Measurements from ENCODE around the gene CADPS.

Gene CADPS

DNA sequence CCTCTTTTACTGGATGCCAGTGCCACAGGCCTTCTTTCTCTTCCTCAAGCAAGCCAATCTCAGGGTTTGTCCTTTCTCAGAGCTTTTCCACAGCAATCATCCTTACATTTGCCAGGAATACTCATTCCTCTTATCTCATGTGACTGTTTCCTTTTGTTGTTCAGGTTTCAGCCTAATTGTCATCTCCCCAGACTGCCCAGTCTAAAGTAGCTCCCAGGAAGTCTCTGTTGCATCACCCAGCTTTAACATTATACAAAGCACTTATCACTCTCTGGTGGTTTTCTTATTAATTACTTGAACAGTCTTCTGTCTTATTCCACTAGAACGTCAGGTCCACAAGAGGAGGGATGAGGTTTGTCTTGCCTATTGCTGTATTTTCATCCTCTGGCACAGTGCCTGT lies 65.8 kb downstream of the CADPS start:
- Histone ChIP-seq H3K79me2 (ENCODE audit: insufficient read depth, low read length) (no peaks in the 10 kb centered on the region), H3K36me3 (ENCODE audit: insufficient read depth, low read length) (no peaks in the 10 kb centered on the region), H3K9me2 (replicated peaks; ENCODE audit: low read depth, low read length) (no peaks in the 10 kb centered on the region), H2AFZ (ENCODE audit: low read length) (no peak overlapping the region), H3K27me3 (ENCODE audit: insufficient read depth, low read length, poor library complexity, severe bottlenecking) (no peaks in the 10 kb centered on the region), H4K20me1 (ENCODE audit: insufficient read depth, low read length, poor library complexity, severe bottlenecking) (no peaks in the 10 kb centered on the region), H3K4me3 (ENCODE audit: low read length, poor library complexity, severe bottlenecking) (no peak overlapping the region), H3K9me3 (ENCODE audit: insufficient read depth, low read depth, low read length) (no peaks in the 10 kb centered on the region), H3F3A (ENCODE audit: low read depth) (no peaks in the 10 kb centered on the region), H3K9ac (ENCODE audit: low read depth, low read length, poor library complexity, severe bottlenecking) (no peak overlapping the region), H3K4me1 (ENCODE audit: insufficient read depth, low read length, poor library complexity, severe bottlenecking) (no peaks in the 10 kb centered on the region), H3K4me2 (ENCODE audit: low read depth, low read length, poor library complexity, severe bottlenecking) (no peak overlapping the region)
- no peak for TF ChIP-seq EZH2phosphoT487 (IDR thresholded peaks at IDR 0.05; ENCODE audit: borderline replicate concordance)
- TF ChIP-seq, protein P1, sequence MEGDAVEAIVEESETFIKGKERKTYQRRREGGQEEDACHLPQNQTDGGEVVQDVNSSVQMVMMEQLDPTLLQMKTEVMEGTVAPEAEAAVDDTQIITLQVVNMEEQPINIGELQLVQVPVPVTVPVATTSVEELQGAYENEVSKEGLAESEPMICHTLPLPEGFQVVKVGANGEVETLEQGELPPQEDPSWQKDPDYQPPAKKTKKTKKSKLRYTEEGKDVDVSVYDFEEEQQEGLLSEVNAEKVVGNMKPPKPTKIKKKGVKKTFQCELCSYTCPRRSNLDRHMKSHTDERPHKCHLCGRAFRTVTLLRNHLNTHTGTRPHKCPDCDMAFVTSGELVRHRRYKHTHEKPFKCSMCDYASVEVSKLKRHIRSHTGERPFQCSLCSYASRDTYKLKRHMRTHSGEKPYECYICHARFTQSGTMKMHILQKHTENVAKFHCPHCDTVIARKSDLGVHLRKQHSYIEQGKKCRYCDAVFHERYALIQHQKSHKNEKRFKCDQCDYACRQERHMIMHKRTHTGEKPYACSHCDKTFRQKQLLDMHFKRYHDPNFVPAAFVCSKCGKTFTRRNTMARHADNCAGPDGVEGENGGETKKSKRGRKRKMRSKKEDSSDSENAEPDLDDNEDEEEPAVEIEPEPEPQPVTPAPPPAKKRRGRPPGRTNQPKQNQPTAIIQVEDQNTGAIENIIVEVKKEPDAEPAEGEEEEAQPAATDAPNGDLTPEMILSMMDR (conservative IDR thresholded peaks at IDR 0.05; ENCODE audit: low read length): no peak

GRCh38 chr3:62805580-62806277 lies 69.5 kb downstream of the CADPS start:
- Histone ChIP-seq H3F3A (ENCODE audit: low read depth) (no peaks in the 10 kb centered on the region), H3K9me2 (replicated peaks; ENCODE audit: low read depth, low read length) (no peaks in the 10 kb centered on the region), H3K79me2 (ENCODE audit: insufficient read depth, low read length) (no peaks in the 10 kb centered on the region), H2AFZ (ENCODE audit: low read length) (no peak overlapping the region), H3K9me3 (ENCODE audit: insufficient read depth, low read depth, low read length) (no peaks in the 10 kb centered on the region), H3K9ac (ENCODE audit: low read depth, low read length, poor library complexity, severe bottlenecking) (no peak overlapping the region), H4K20me1 (ENCODE audit: insufficient read depth, low read length, poor library complexity, severe bottlenecking) (no peaks in the 10 kb centered on the region), H3K4me3 (ENCODE audit: low read length, poor library complexity, severe bottlenecking) (no peak overlapping the region), H3K4me1 (ENCODE audit: insufficient read depth, low read length, poor library complexity, severe bottlenecking) (no peaks in the 10 kb centered on the region), H3K27me3 (ENCODE audit: insufficient read depth, low read length, poor library complexity, severe bottlenecking) (no peaks in the 10 kb centered on the region), H3K36me3 (ENCODE audit: insufficient read depth, low read length) (no peaks in the 10 kb centered on the region), H3K4me2 (ENCODE audit: low read depth, low read length, poor library complexity, severe bottlenecking) (no peak overlapping the region)
- TF ChIP-seq EZH2phosphoT487 (IDR thresholded peaks at IDR 0.05; ENCODE audit: borderline replicate concordance): no peak
- TF ChIP-seq, protein P1 (conservative IDR thresholded peaks at IDR 0.05; ENCODE audit: low read length): no peak

DNA sequence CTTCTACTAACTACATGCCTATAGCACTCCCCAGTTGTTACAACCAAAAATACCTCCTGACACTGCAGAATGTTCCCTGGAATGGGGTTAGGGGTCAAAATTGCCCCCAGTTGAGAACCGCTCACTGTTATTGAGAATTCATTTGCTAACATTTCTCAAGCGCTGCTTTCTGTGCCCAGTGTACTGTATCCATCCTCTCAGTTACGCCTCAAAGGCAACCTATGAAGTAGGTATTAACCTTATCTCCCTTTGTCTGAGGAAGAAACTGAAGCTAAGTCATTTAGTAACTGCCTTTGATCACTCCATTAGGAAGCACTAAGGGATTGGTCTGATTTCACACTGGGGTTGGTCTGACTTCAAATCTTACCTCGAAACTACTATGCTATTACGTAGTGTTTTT lies 70.1 kb downstream of the CADPS start:
- Histone ChIP-seq H2AFZ (ENCODE audit: low read length) (no peak overlapping the region), H3K4me2 (ENCODE audit: low read depth, low read length, poor library complexity, severe bottlenecking) (no peak overlapping the region), H3K4me1 (ENCODE audit: insufficient read depth, low read length, poor library complexity, severe bottlenecking) (no peaks in the 10 kb centered on the region), H3K9me3 (ENCODE audit: insufficient read depth, low read depth, low read length) (no peaks in the 10 kb centered on the region), H3K4me3 (ENCODE audit: low read length, poor library complexity, severe bottlenecking) (no peak overlapping the region), H4K20me1 (ENCODE audit: insufficient read depth, low read length, poor library complexity, severe bottlenecking) (no peaks in the 10 kb centered on the region), H3F3A (ENCODE audit: low read depth) (no peaks in the 10 kb centered on the region), H3K36me3 (ENCODE audit: insufficient read depth, low read length) (no peaks in the 10 kb centered on the region), H3K9ac (ENCODE audit: low read depth, low read length, poor library complexity, severe bottlenecking) (no peak overlapping the region), H3K27me3 (ENCODE audit: insufficient read depth, low read length, poor library complexity, severe bottlenecking) (no peaks in the 10 kb centered on the region), H3K79me2 (ENCODE audit: insufficient read depth, low read length) (no peaks in the 10 kb centered on the region), H3K9me2 (replicated peaks; ENCODE audit: low read depth, low read length) (no peaks in the 10 kb centered on the region)
- no peak for TF ChIP-seq EZH2phosphoT487 (IDR thresholded peaks at IDR 0.05; ENCODE audit: borderline replicate concordance)
- TF ChIP-seq, protein P1 (conservative IDR thresholded peaks at IDR 0.05; ENCODE audit: low read length): no peak

Data from Loucy (cell line).